ENCODE results near the gene RFX3.

Gene RFX3

GRCh38 chr9:3342159-3342777 is 183.5 kb downstream of the RFX3 start:
- Histone ChIP-seq H3K9me3 (replicated peaks in 1 of 2; ENCODE audit: control insufficient read depth in 2 of 2, insufficient read depth in 1 of 2, low read depth in 1 of 2, low read length in 2 of 2) (peaks cover 0 to 3% of the 10 kb centered on the region in 2 donors), H2AFZ (ENCODE audit: low read length) (no peak overlapping the region), H2BK12ac (ENCODE audit: low read length) (no peak overlapping the region), H3K4ac (ENCODE audit: low read length) (no peak overlapping the region), H3K18ac (ENCODE audit: low read length) (no peak overlapping the region), H3K79me1 (ENCODE audit: low read depth, low read length) (peaks cover 2% of the 10 kb centered on the region), H4K8ac (ENCODE audit: low read depth, low read length) (no peak overlapping the region), H3K36me3 (replicated peaks in 1 of 2; ENCODE audit: control insufficient read depth in 2 of 2, insufficient read depth in 2 of 2, low read length in 2 of 2) (peaks cover 0 to 11% of the 10 kb centered on the region in 2 donors), H3K4me3 (ENCODE audit: low read length in 2 of 2) (no peak overlapping the region), H3K27ac (replicated peaks; ENCODE audit: low read length) (no peak overlapping the region), H3K23ac (ENCODE audit: low read depth, low read length, poor library complexity) (no peak overlapping the region), H2AK5ac (ENCODE audit: low read depth, low read length) (no peak overlapping the region), H4K91ac (ENCODE audit: low read depth, low read length, poor library complexity) (no peak overlapping the region), H3K4me2 (ENCODE audit: insufficient read depth, low read length, poor library complexity, severe bottlenecking) (no peak overlapping the region), H3K4me1 (ENCODE audit: control insufficient read depth in 2 of 2, insufficient read depth in 1 of 2, low read depth in 1 of 2, low read length in 2 of 2) (peaks cover 7 to 9% of the 10 kb centered on the region in 2 donors), H3K27me3 (ENCODE audit: control insufficient read depth in 3 of 3, insufficient read depth in 3 of 3, low read depth in 1 of 3, low read length in 3 of 3) (no peaks in the 10 kb centered on the region), H3K9ac (ENCODE audit: low read depth, low read length, poor library complexity) (no peak overlapping the region), H2BK15ac (ENCODE audit: low read length) (no peak overlapping the region), H2BK5ac (ENCODE audit: low read length) (no peak overlapping the region), H2BK120ac (ENCODE audit: low read depth, low read length) (no peak overlapping the region), H3K14ac (ENCODE audit: low read length) (no peak overlapping the region)
- DNase-seq (ENCODE audit: low spot score) = no peak
- no CpG with 5 or more reads among the region's 2 CpGs for WGBS, 2 donors (ENCODE audit: extremely low coverage in 2 of 2, insufficient read length in 2 of 2, insufficient replicate concordance in 1 of 2)

DNA sequence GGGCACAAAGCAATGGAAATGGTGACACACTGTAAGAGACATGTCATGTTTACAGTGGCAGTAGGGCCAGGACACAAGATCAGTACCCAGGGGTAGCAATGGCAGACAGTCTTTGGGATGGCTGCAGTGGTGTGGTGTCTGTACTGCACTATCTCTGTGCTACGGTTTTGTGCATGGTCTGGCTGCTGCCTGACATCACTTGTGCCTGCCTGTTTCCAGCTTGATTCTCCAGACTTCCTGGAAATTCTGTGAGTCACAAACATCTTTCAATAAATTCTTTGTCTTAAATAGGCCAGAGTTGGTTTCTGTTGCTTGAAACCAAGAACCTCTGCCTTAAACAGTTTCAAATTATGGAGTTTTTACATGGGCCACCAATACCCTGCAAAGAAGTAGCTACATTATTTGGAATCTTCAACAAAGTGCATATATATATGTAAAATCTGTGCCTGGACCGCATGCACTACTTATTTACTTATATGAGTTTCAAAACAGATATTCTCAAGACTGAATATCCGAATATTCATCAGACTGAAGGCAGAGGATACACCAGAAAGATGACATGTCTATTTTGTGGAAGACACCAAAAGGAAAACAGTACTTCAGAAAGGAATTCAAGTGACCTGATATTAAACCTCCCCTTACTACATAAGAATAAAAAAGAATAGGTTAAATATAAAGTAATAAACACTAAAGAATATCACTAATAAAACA is 188.1 kb downstream of the RFX3 start:
- peaks cover 0 to 3% of the 10 kb centered on the region in 2 donors for H3K9me3 ChIP-seq (replicated peaks in 1 of 2; ENCODE audit: control insufficient read depth in 2 of 2, insufficient read depth in 1 of 2, low read depth in 1 of 2, low read length in 2 of 2)
- H3K4me3 ChIP-seq (ENCODE audit: low read length in 2 of 2) = no peak overlapping the region
- no peak overlapping the region for H3K18ac ChIP-seq (ENCODE audit: low read length)
- no peak overlapping the region for H4K8ac ChIP-seq (ENCODE audit: low read depth, low read length)
- peaks cover 3% of the 10 kb centered on the region for H3K79me1 ChIP-seq (ENCODE audit: low read depth, low read length)
- no peak overlapping the region for H2BK120ac ChIP-seq (ENCODE audit: low read depth, low read length)
- H3K27me3 ChIP-seq (ENCODE audit: control insufficient read depth in 3 of 3, insufficient read depth in 3 of 3, low read depth in 1 of 3, low read length in 3 of 3) = no peaks in the 10 kb centered on the region
- H2BK15ac ChIP-seq (ENCODE audit: low read length) = no peak overlapping the region
- DNase-seq (ENCODE audit: low spot score) = no peak
- no peak overlapping the region for H3K9ac ChIP-seq (ENCODE audit: low read depth, low read length, poor library complexity)
- no peak overlapping the region for H3K4me2 ChIP-seq (ENCODE audit: insufficient read depth, low read length, poor library complexity, severe bottlenecking)
- peaks cover 2 to 4% of the 10 kb centered on the region in 2 donors for H3K4me1 ChIP-seq (ENCODE audit: control insufficient read depth in 2 of 2, insufficient read depth in 1 of 2, low read depth in 1 of 2, low read length in 2 of 2)
- H3K36me3 ChIP-seq (replicated peaks in 1 of 2; ENCODE audit: control insufficient read depth in 2 of 2, insufficient read depth in 2 of 2, low read length in 2 of 2) = peaks cover 0 to 8% of the 10 kb centered on the region in 2 donors
- no peak overlapping the region for H3K14ac ChIP-seq (ENCODE audit: low read length)
- H3K27ac ChIP-seq (replicated peaks; ENCODE audit: low read length) = no peak overlapping the region
- H2AK5ac ChIP-seq (ENCODE audit: low read depth, low read length) = no peak overlapping the region
- H4K91ac ChIP-seq (ENCODE audit: low read depth, low read length, poor library complexity) = no peak overlapping the region
- no peak overlapping the region for H2AFZ ChIP-seq (ENCODE audit: low read length)
- H2BK12ac ChIP-seq (ENCODE audit: low read length) = no peak overlapping the region
- no peak overlapping the region for H3K23ac ChIP-seq (ENCODE audit: low read depth, low read length, poor library complexity)
- H2BK5ac ChIP-seq (ENCODE audit: low read length) = no peak overlapping the region
- H3K4ac ChIP-seq (ENCODE audit: low read length) = no peak overlapping the region
- no CpG with 5 or more reads among the region's 3 CpGs for WGBS, 2 donors (ENCODE audit: extremely low coverage in 2 of 2, insufficient read length in 2 of 2, insufficient replicate concordance in 1 of 2)

- Histone ChIP-seq H3K4me1 (ENCODE audit: control insufficient read depth in 2 of 2, insufficient read depth in 1 of 2, low read depth in 1 of 2, low read length in 2 of 2) (peaks cover 3 to 4% of the 10 kb centered on the region in 2 donors), H3K23ac (ENCODE audit: low read depth, low read length, poor library complexity) (no peak overlapping the region), H2AFZ (ENCODE audit: low read length) (no peak overlapping the region), H4K91ac (ENCODE audit: low read depth, low read length, poor library complexity) (no peak overlapping the region), H3K14ac (ENCODE audit: low read length) (no peak overlapping the region), H3K27ac (replicated peaks; ENCODE audit: low read length) (no peak overlapping the region), H3K4me2 (ENCODE audit: insufficient read depth, low read length, poor library complexity, severe bottlenecking) (no peak overlapping the region), H3K27me3 (ENCODE audit: control insufficient read depth in 3 of 3, insufficient read depth in 3 of 3, low read depth in 1 of 3, low read length in 3 of 3) (no peaks in the 10 kb centered on the region), H3K4me3 (ENCODE audit: low read length in 2 of 2) (no peak overlapping the region), H2BK12ac (ENCODE audit: low read length) (no peak overlapping the region), H3K9me3 (replicated peaks in 1 of 2; ENCODE audit: control insufficient read depth in 2 of 2, insufficient read depth in 1 of 2, low read depth in 1 of 2, low read length in 2 of 2) (peaks cover 0 to 3% of the 10 kb centered on the region in 2 donors), H2AK5ac (ENCODE audit: low read depth, low read length) (no peak overlapping the region), H3K36me3 (replicated peaks in 1 of 2; ENCODE audit: control insufficient read depth in 2 of 2, insufficient read depth in 2 of 2, low read length in 2 of 2) (peaks cover 0 to 8% of the 10 kb centered on the region in 2 donors), H2BK120ac (ENCODE audit: low read depth, low read length) (no peak overlapping the region), H2BK15ac (ENCODE audit: low read length) (no peak overlapping the region), H3K18ac (ENCODE audit: low read length) (no peak overlapping the region), H2BK5ac (ENCODE audit: low read length) (no peak overlapping the region), H3K9ac (ENCODE audit: low read depth, low read length, poor library complexity) (no peak overlapping the region), H3K79me1 (ENCODE audit: low read depth, low read length) (peaks cover 3% of the 10 kb centered on the region), H4K8ac (ENCODE audit: low read depth, low read length) (no peak overlapping the region), H3K4ac (ENCODE audit: low read length) (no peak overlapping the region)
- no peak for DNase-seq (ENCODE audit: low spot score)
- no CpG with 5 or more reads among the region's 3 CpGs for WGBS, 2 donors (ENCODE audit: extremely low coverage in 2 of 2, insufficient read length in 2 of 2, insufficient replicate concordance in 1 of 2)
These were observed 188.8 kb downstream of the RFX3 start for GRCh38 chr9:3336951-3337350.

GRCh38 chr9:3332802-3333201 is 193.0 kb downstream of the RFX3 start:
- Histone ChIP-seq H3K23ac (ENCODE audit: low read depth, low read length, poor library complexity) (no peak overlapping the region), H3K9ac (ENCODE audit: low read depth, low read length, poor library complexity) (no peak overlapping the region), H3K4ac (ENCODE audit: low read length) (no peak overlapping the region), H3K9me3 (replicated peaks in 1 of 2; ENCODE audit: control insufficient read depth in 2 of 2, insufficient read depth in 1 of 2, low read depth in 1 of 2, low read length in 2 of 2) (no peaks in the 10 kb centered on the region), H3K79me1 (ENCODE audit: low read depth, low read length) (peaks cover 3% of the 10 kb centered on the region), H3K36me3 (replicated peaks in 1 of 2; ENCODE audit: control insufficient read depth in 2 of 2, insufficient read depth in 2 of 2, low read length in 2 of 2) (peaks cover 0 to 30% of the 10 kb centered on the region in 2 donors), H2BK120ac (ENCODE audit: low read depth, low read length) (no peak overlapping the region), H3K4me3 (ENCODE audit: low read length in 2 of 2) (no peak overlapping the region), H3K14ac (ENCODE audit: low read length) (no peak overlapping the region), H2AK5ac (ENCODE audit: low read depth, low read length) (no peak overlapping the region), H4K8ac (ENCODE audit: low read depth, low read length) (no peak overlapping the region), H3K18ac (ENCODE audit: low read length) (no peak overlapping the region), H2BK12ac (ENCODE audit: low read length) (no peak overlapping the region), H3K27me3 (ENCODE audit: control insufficient read depth in 3 of 3, insufficient read depth in 3 of 3, low read depth in 1 of 3, low read length in 3 of 3) (no peaks in the 10 kb centered on the region), H2AFZ (ENCODE audit: low read length) (no peak overlapping the region), H4K91ac (ENCODE audit: low read depth, low read length, poor library complexity) (no peak overlapping the region), H2BK15ac (ENCODE audit: low read length) (no peak overlapping the region), H3K27ac (replicated peaks; ENCODE audit: low read length) (no peak overlapping the region), H3K4me2 (ENCODE audit: insufficient read depth, low read length, poor library complexity, severe bottlenecking) (no peak overlapping the region), H2BK5ac (ENCODE audit: low read length) (no peak overlapping the region), H3K4me1 (ENCODE audit: control insufficient read depth in 2 of 2, insufficient read depth in 1 of 2, low read depth in 1 of 2, low read length in 2 of 2) (peaks cover 3 to 4% of the 10 kb centered on the region in 2 donors)
- no CpG with 5 or more reads among the region's 2 CpGs for whole genome bisulfite sequencing, 2 donors (ENCODE audit: extremely low coverage in 2 of 2, insufficient read length in 2 of 2, insufficient replicate concordance in 1 of 2)
- no peak for DNase-seq (ENCODE audit: low spot score)
